WERI-Rb-1 (cell line): ENCODE measurements around the gene EIF4E1B.

Experiments
- DNase-seq: peaks from one replicate; pipeline ENCODE4 v3.0.0-alpha.2; 2020
- H3K27ac ChIP-seq: fragments of 250-450 bp; sonication (Bioruptor Pico); 2 replicates; pipeline ENCODE4 v1.5.1; 2020; ENCODE audit warnings: mild to moderate bottlenecking, moderate library complexity
- H3K27me3 ChIP-seq: fragments of 250-450 bp; sonication (Bioruptor Pico); 2 replicates; pipeline ENCODE4 v1.5.1; 2021; ENCODE audit warnings: mild to moderate bottlenecking, low read depth, moderate library complexity; ENCODE audit not compliant: insufficient read depth, severe bottlenecking
- H3K36me3 ChIP-seq: fragments of 250-450 bp; sonication (Bioruptor Pico); 2 replicates; pipeline ENCODE4 v1.5.1; 2020; ENCODE audit warnings: mild to moderate bottlenecking, moderate library complexity
- H3K4me3 ChIP-seq: 2 replicates; pipeline ENCODE4 v1.5.1; 2011; ENCODE audit warnings: low read depth, mild to moderate bottlenecking, control low read depth, low read length
- H3K9me3 ChIP-seq: fragments of 250-450 bp; sonication (Bioruptor Pico); 2 replicates; pipeline ENCODE4 v1.5.1; 2021; ENCODE audit warnings: mild to moderate bottlenecking, moderate library complexity; ENCODE audit not compliant: severe bottlenecking
- TF ChIP-seq, protein P1 (sequence below): IDR thresholded peaks from 2 replicates; pipeline ENCODE4 v1.5.1; 2011; ENCODE audit warnings: low read depth, mild to moderate bottlenecking, control low read depth, inconsistent platforms, low read length

Gene EIF4E1B

DNA sequence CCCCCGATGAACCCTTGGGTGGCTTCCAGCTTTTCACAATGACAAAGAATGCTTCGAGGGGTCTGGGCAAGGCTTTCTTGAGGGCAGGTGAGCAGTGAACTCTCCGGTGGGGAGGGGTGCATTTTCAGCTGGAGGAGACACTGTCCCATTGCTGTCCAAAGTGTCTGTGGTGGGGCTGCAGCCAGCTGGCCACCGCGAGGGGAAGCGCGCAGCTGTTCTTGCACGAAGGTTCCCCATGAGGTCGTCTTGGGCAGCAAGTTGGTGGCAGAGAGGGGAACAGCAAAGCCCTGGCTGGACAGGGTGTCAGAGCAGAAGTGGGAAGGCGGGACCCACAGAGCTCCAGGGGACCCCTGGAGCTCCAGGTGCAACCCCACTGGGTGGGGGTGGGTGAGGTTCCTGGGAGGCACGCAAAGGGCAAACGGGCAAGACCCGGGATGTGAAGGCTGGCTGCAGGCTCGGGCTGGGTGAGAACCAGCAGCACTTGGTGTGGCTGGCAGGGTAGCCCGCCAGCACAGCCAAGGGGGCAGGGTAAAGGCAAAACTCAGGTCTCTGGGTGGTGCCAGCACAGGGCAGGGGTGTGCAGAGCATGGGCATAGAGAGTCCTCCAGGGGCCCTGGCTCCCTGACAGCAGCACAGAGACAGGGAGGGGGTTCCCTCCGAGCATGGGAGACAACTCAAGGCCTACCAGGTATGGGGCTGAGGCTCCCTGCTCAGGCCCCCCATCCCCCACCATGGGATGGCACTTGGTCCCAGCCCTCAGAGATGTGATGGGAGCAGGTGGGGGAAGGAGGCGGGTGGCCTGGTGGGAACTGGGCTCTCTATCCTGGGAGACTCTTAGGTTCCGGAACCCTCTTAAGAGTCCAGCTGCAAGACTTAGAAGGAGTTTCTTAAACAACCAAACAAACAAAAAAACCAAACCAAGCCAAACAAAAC lies 43.4 kb downstream of the EIF4E1B start:
- no peaks in the 10 kb centered on the region for H3K9me3 ChIP-seq
- H3K4me3 ChIP-seq = no peak overlapping the region
- DNase-seq = no peak
- H3K27ac ChIP-seq = no peak overlapping the region
- H3K27me3 ChIP-seq = no peaks in the 10 kb centered on the region
- TF ChIP-seq, protein P1, sequence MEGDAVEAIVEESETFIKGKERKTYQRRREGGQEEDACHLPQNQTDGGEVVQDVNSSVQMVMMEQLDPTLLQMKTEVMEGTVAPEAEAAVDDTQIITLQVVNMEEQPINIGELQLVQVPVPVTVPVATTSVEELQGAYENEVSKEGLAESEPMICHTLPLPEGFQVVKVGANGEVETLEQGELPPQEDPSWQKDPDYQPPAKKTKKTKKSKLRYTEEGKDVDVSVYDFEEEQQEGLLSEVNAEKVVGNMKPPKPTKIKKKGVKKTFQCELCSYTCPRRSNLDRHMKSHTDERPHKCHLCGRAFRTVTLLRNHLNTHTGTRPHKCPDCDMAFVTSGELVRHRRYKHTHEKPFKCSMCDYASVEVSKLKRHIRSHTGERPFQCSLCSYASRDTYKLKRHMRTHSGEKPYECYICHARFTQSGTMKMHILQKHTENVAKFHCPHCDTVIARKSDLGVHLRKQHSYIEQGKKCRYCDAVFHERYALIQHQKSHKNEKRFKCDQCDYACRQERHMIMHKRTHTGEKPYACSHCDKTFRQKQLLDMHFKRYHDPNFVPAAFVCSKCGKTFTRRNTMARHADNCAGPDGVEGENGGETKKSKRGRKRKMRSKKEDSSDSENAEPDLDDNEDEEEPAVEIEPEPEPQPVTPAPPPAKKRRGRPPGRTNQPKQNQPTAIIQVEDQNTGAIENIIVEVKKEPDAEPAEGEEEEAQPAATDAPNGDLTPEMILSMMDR = no peak
- H3K36me3 ChIP-seq = no peaks in the 10 kb centered on the region

DNA sequence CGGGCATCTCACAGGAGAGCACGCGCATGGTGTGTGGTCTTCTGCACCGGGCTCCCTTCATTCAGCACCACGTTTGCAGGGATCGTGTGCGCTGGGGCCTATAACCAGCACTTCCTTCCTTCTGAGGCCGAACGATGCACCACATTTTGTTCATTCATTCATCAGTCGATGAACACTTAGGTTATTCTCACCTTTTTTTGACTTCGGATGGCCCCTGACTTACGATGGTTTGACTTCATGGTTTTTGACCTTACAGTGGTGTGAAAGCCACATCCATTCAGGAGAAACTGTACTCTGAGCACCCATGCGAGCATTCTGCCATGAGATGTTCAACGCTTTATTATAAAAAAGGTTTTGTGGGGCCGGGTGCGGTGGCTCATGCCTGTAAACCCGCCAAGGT lies 44.3 kb downstream of the EIF4E1B start:
- TF ChIP-seq, protein P1 = no peak
- H3K9me3 ChIP-seq = no peaks in the 10 kb centered on the region
- H3K36me3 ChIP-seq = no peaks in the 10 kb centered on the region
- no peak overlapping the region for H3K27ac ChIP-seq
- no peak overlapping the region for H3K4me3 ChIP-seq
- H3K27me3 ChIP-seq = no peaks in the 10 kb centered on the region
- DNase-seq = no peak

DNA sequence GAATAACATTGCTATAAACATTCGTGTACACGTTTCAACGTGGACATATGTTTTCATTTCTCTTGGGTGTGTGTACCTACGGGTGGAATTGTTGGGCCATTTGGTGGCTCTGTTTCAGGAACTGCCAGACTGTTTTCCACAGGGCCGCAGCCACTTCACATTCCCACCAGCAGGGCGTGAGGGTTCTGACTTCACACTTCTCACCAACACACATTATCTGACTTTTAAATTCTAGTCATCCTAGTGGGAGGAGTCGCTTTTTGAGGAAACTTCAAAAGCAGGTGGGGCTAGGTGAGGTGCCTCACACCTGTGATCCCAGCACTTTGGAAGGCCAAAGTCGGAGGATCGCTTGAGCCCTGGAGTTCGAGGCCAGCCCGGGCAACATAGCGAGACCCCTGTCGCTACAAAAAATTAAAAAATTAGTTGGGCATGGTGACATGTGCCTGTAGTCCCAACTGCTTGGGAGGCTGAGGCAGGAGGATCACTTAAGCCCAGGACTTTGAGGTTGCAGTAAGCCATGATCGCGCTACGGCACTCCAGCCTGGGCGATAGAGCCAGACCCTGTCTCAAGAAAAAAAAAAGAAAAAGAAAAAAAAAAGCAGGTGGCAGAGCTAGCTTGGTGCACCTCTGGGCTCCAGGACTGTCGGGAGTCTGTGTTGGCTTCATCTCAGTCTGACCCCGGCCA lies 45.3 kb downstream of the EIF4E1B start:
- Histone ChIP-seq H3K9me3 (no peaks in the 10 kb centered on the region), H3K27me3 (no peaks in the 10 kb centered on the region), H3K36me3 (no peaks in the 10 kb centered on the region), H3K27ac (no peak overlapping the region), H3K4me3 (no peak overlapping the region)
- peak; percentile 48 for DNase-seq
- TF ChIP-seq, protein P1 = peak; percentile 70

- TF ChIP-seq, protein P1 = no peak
- H3K36me3 ChIP-seq = no peaks in the 10 kb centered on the region
- H3K27ac ChIP-seq = no peak overlapping the region
- no peaks in the 10 kb centered on the region for H3K9me3 ChIP-seq
- no peaks in the 10 kb centered on the region for H3K27me3 ChIP-seq
- no peak overlapping the region for H3K4me3 ChIP-seq
- no peak for DNase-seq
Observed at GRCh38 chr5:176676361-176676824, 45.9 kb downstream of the EIF4E1B start.

- H3K9me3 ChIP-seq = no peaks in the 10 kb centered on the region
- no peak overlapping the region for H3K4me3 ChIP-seq
- H3K27me3 ChIP-seq = no peaks in the 10 kb centered on the region
- no peak overlapping the region for H3K27ac ChIP-seq
- DNase-seq = no peak
- H3K36me3 ChIP-seq = no peaks in the 10 kb centered on the region
- TF ChIP-seq, protein P1 = no peak
Observed at GRCh38 chr5:176677209-176677939, 46.9 kb downstream of the EIF4E1B start.
